OCI-LY1 (cell line): Measurements from ENCODE around the gene ZBED3.

ENCODE experiments used
- EZH2 ChIP-seq: fragments of 200-600 bp; sonication (generic), shearing (Covaris generic); IDR thresholded peaks from 2 replicates; pipeline ENCODE4 v1.8.0; 2017; ENCODE audit warnings: borderline replicate concordance, mixed run types, mild to moderate bottlenecking, antibody characterized with exemption, low read length, moderate library complexity, mixed read lengths
- TF ChIP-seq, protein P1 (sequence below): fragments of 200-600 bp; sonication (generic), shearing (Covaris generic); IDR thresholded peaks from 2 replicates; pipeline ENCODE4 v1.5.1; 2017; ENCODE audit warnings: mild to moderate bottlenecking, antibody characterized with exemption, low read length, moderate library complexity, mixed read lengths

- TF ChIP-seq, protein P1, sequence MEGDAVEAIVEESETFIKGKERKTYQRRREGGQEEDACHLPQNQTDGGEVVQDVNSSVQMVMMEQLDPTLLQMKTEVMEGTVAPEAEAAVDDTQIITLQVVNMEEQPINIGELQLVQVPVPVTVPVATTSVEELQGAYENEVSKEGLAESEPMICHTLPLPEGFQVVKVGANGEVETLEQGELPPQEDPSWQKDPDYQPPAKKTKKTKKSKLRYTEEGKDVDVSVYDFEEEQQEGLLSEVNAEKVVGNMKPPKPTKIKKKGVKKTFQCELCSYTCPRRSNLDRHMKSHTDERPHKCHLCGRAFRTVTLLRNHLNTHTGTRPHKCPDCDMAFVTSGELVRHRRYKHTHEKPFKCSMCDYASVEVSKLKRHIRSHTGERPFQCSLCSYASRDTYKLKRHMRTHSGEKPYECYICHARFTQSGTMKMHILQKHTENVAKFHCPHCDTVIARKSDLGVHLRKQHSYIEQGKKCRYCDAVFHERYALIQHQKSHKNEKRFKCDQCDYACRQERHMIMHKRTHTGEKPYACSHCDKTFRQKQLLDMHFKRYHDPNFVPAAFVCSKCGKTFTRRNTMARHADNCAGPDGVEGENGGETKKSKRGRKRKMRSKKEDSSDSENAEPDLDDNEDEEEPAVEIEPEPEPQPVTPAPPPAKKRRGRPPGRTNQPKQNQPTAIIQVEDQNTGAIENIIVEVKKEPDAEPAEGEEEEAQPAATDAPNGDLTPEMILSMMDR: peak; percentile 43
- TF ChIP-seq EZH2: no peak
Measured at GRCh38 chr5:77086689-77087483, at the start of gene ZBED3.
